ENCODE data around the gene NYNRIN.
A peak's percentile ranks its signal among the peaks of the same experiment; 100 is the strongest.

Gene NYNRIN

GRCh38 chr14:24427537-24428508, 29.0 kb downstream of the NYNRIN start:
- no peak overlapping the region for H3K23ac ChIP-seq (ENCODE audit: low read depth, low read length, poor library complexity)
- peaks cover 7 to 15% of the 10 kb centered on the region in 2 donors for H3K36me3 ChIP-seq (replicated peaks in 1 of 2; ENCODE audit: control insufficient read depth in 2 of 2, insufficient read depth in 2 of 2, low read length in 2 of 2)
- no peak overlapping the region for H3K4ac ChIP-seq (ENCODE audit: low read length)
- peak overlapping the region; percentile 30 for H2AFZ ChIP-seq (ENCODE audit: low read length)
- H4K91ac ChIP-seq (ENCODE audit: low read depth, low read length, poor library complexity), result no peak overlapping the region
- H2BK120ac ChIP-seq (ENCODE audit: low read depth, low read length), result no peak overlapping the region
- no peak overlapping the region for H2BK5ac ChIP-seq (ENCODE audit: low read length)
- H3K79me1 ChIP-seq (ENCODE audit: low read depth, low read length), result peaks cover 11% of the 10 kb centered on the region
- H3K9me3 ChIP-seq (replicated peaks in 1 of 2; ENCODE audit: control insufficient read depth in 2 of 2, insufficient read depth in 1 of 2, low read depth in 1 of 2, low read length in 2 of 2), result no peaks in the 10 kb centered on the region
- no peak overlapping the region for H2BK12ac ChIP-seq (ENCODE audit: low read length)
- WGBS, 2 donors (ENCODE audit: extremely low coverage in 2 of 2, insufficient read length in 2 of 2, insufficient replicate concordance in 1 of 2), result no CpG with 5 or more reads among the region's 18 CpGs
- peak overlapping the region; percentile 17 for H2BK15ac ChIP-seq (ENCODE audit: low read length)
- peaks cover 0 to 38% (median 3%) of the 10 kb centered on the region in 3 experiments for H3K27me3 ChIP-seq (ENCODE audit: control insufficient read depth in 3 of 3, insufficient read depth in 3 of 3, low read depth in 1 of 3, low read length in 3 of 3)
- H3K18ac ChIP-seq (ENCODE audit: low read length), result peak overlapping the region; percentile 48
- peak overlapping the region; percentile 77 for H2AK5ac ChIP-seq (ENCODE audit: low read depth, low read length)
- H3K9ac ChIP-seq (ENCODE audit: low read depth, low read length, poor library complexity), result no peak overlapping the region
- no peak overlapping the region for H4K8ac ChIP-seq (ENCODE audit: low read depth, low read length)
- H3K4me1 ChIP-seq (ENCODE audit: control insufficient read depth in 2 of 2, insufficient read depth in 1 of 2, low read depth in 1 of 2, low read length in 2 of 2), result peaks cover 9% of the 10 kb centered on the region in 2 donors
- no peak overlapping the region for H3K14ac ChIP-seq (ENCODE audit: low read length)
- no peak for DNase-seq (ENCODE audit: low spot score)
- no peak overlapping the region for H3K4me2 ChIP-seq (ENCODE audit: insufficient read depth, low read length, poor library complexity, severe bottlenecking)
- H3K4me3 ChIP-seq (ENCODE audit: low read length in 2 of 2), result no peak overlapping the region
- H3K27ac ChIP-seq (replicated peaks; ENCODE audit: low read length), result no peak overlapping the region

GRCh38 chr14:24428628-24429394, 30.0 kb downstream of the NYNRIN start:
- Histone ChIP-seq H2BK15ac (ENCODE audit: low read length) (peak overlapping the region; percentile 17), H2BK5ac (ENCODE audit: low read length) (no peak overlapping the region), H3K79me1 (ENCODE audit: low read depth, low read length) (peaks cover 11% of the 10 kb centered on the region), H3K4ac (ENCODE audit: low read length) (peak overlapping the region; percentile 60), H3K27me3 (ENCODE audit: control insufficient read depth in 3 of 3, insufficient read depth in 3 of 3, low read depth in 1 of 3, low read length in 3 of 3) (peaks cover 0 to 29% (median 3%) of the 10 kb centered on the region in 3 experiments), H3K23ac (ENCODE audit: low read depth, low read length, poor library complexity) (peak overlapping the region; percentile 60), H4K91ac (ENCODE audit: low read depth, low read length, poor library complexity) (no peak overlapping the region), H3K14ac (ENCODE audit: low read length) (no peak overlapping the region), H3K4me3 (ENCODE audit: low read length in 2 of 2) (peak overlapping the region in 1 of 2 donors; percentile 71), H4K8ac (ENCODE audit: low read depth, low read length) (no peak overlapping the region), H3K18ac (ENCODE audit: low read length) (peak overlapping the region; percentile 90), H3K9me3 (replicated peaks in 1 of 2; ENCODE audit: control insufficient read depth in 2 of 2, insufficient read depth in 1 of 2, low read depth in 1 of 2, low read length in 2 of 2) (no peaks in the 10 kb centered on the region), H2BK12ac (ENCODE audit: low read length) (peak overlapping the region; percentile 67), H2AK5ac (ENCODE audit: low read depth, low read length) (peak overlapping the region; percentile 64), H3K4me1 (ENCODE audit: control insufficient read depth in 2 of 2, insufficient read depth in 1 of 2, low read depth in 1 of 2, low read length in 2 of 2) (peaks cover 9% of the 10 kb centered on the region in 2 donors), H3K4me2 (ENCODE audit: insufficient read depth, low read length, poor library complexity, severe bottlenecking) (no peak overlapping the region), H2AFZ (ENCODE audit: low read length) (peak overlapping the region; percentile 80), H2BK120ac (ENCODE audit: low read depth, low read length) (no peak overlapping the region), H3K27ac (replicated peaks; ENCODE audit: low read length) (no peak overlapping the region), H3K36me3 (replicated peaks in 1 of 2; ENCODE audit: control insufficient read depth in 2 of 2, insufficient read depth in 2 of 2, low read length in 2 of 2) (peaks cover 9 to 25% of the 10 kb centered on the region in 2 donors), H3K9ac (ENCODE audit: low read depth, low read length, poor library complexity) (peak overlapping the region; percentile 53)
- DNase-seq (ENCODE audit: low spot score), result no peak
- WGBS, 2 donors (ENCODE audit: extremely low coverage in 2 of 2, insufficient read length in 2 of 2, insufficient replicate concordance in 1 of 2), result no CpG with 5 or more reads among the region's 18 CpGs

GRCh38 chr14:24429395-24430142, 30.8 kb downstream of the NYNRIN start, which contains the start of the genes CBLN3 and KHNYN:
CBLN3 (minus strand) TSS chr14:24429668; CDS start chr14:24429054, 614 bp downstream.
KHNYN (plus strand) TSS chr14:24429954; CDS start chr14:24430731, 777 bp downstream.
- peaks cover 9% of the 10 kb centered on the region in 2 donors for H3K4me1 ChIP-seq (ENCODE audit: control insufficient read depth in 2 of 2, insufficient read depth in 1 of 2, low read depth in 1 of 2, low read length in 2 of 2)

More at GRCh38 chr14:24429395-24430142, 30.8 kb downstream of the NYNRIN start, which contains the start of the genes CBLN3 and KHNYN:
- peak within 1 kb of the TSS; percentile 19 for H2BK5ac ChIP-seq (ENCODE audit: low read length)
- peak within 1 kb of the TSS; percentile 67 for H2BK12ac ChIP-seq (ENCODE audit: low read length)
- peak within 1 kb of the TSS; percentile 71 to 74 for H3K4me3 ChIP-seq (ENCODE audit: low read length in 2 of 2)
- H3K27me3 ChIP-seq (ENCODE audit: control insufficient read depth in 3 of 3, insufficient read depth in 3 of 3, low read depth in 1 of 3, low read length in 3 of 3), result peaks cover 0 to 23% (median 3%) of the 10 kb centered on the region in 3 experiments
- peak within 1 kb of the TSS; percentile 17 for H3K14ac ChIP-seq (ENCODE audit: low read length)
- H2AFZ ChIP-seq (ENCODE audit: low read length), result peak within 1 kb of the TSS; percentile 80
- no peak within 1 kb of the TSS for H3K27ac ChIP-seq (replicated peaks; ENCODE audit: low read length)
- peak within 1 kb of the TSS; percentile 60 for H3K4ac ChIP-seq (ENCODE audit: low read length)
- H3K23ac ChIP-seq (ENCODE audit: low read depth, low read length, poor library complexity), result peak within 1 kb of the TSS; percentile 60
- peak within 1 kb of the TSS; percentile 90 for H3K18ac ChIP-seq (ENCODE audit: low read length)
- WGBS, 2 donors (ENCODE audit: extremely low coverage in 2 of 2, insufficient read length in 2 of 2, insufficient replicate concordance in 1 of 2), result no CpG with 5 or more reads among the region's 57 CpGs
- H4K8ac ChIP-seq (ENCODE audit: low read depth, low read length), result no peak within 1 kb of the TSS
- peak within 1 kb of the TSS; percentile 74 for H3K4me2 ChIP-seq (ENCODE audit: insufficient read depth, low read length, poor library complexity, severe bottlenecking)
- H3K9ac ChIP-seq (ENCODE audit: low read depth, low read length, poor library complexity), result peak within 1 kb of the TSS; percentile 84
- H3K9me3 ChIP-seq (replicated peaks in 1 of 2; ENCODE audit: control insufficient read depth in 2 of 2, insufficient read depth in 1 of 2, low read depth in 1 of 2, low read length in 2 of 2), result no peaks in the 10 kb centered on the region
- H2AK5ac ChIP-seq (ENCODE audit: low read depth, low read length), result peak within 1 kb of the TSS; percentile 64
- H2BK120ac ChIP-seq (ENCODE audit: low read depth, low read length), result no peak within 1 kb of the TSS
- peaks cover 11% of the 10 kb centered on the region for H3K79me1 ChIP-seq (ENCODE audit: low read depth, low read length)
- H4K91ac ChIP-seq (ENCODE audit: low read depth, low read length, poor library complexity), result peak within 1 kb of the TSS; percentile 12
- DNase-seq (ENCODE audit: low spot score), result peak; percentile 72
- peaks cover 11 to 29% of the 10 kb centered on the region in 2 donors for H3K36me3 ChIP-seq (replicated peaks in 1 of 2; ENCODE audit: control insufficient read depth in 2 of 2, insufficient read depth in 2 of 2, low read length in 2 of 2)
- peak within 1 kb of the TSS; percentile 17 for H2BK15ac ChIP-seq (ENCODE audit: low read length)
